Hematopoietic multipotent progenitor cell treated with erythropoietin and hydrocortisone succinate and interleukin-3 and kit ligand, for 8 days (in vitro differentiated cells): ENCODE results near the gene ST6GALNAC3.

Source experiments
- DNase-seq: peaks from one replicate; pipeline ENCODE4 v3.0.0-alpha.2; 2015

Gene ST6GALNAC3

DNA sequence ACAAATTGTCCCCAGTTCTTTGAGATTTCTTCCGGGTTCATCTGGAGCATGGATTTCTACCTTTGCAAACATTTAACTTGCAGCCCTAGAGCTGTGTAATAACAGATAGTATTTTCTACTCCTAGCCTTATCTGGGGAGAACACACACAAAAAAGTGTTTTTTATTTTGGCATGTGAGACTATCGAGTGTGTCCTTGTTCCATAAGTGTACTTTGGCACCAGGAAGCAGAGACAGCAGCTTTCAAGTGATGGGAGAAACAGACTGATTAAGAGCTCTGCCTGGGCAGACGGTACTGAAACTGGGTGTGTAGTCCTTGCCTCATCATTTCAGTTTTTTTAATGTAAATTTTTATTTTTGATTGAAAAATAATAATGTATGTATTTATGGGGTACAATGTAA is 297.4 kb downstream of the ST6GALNAC3 start:
- DNase-seq: no peak

DNA sequence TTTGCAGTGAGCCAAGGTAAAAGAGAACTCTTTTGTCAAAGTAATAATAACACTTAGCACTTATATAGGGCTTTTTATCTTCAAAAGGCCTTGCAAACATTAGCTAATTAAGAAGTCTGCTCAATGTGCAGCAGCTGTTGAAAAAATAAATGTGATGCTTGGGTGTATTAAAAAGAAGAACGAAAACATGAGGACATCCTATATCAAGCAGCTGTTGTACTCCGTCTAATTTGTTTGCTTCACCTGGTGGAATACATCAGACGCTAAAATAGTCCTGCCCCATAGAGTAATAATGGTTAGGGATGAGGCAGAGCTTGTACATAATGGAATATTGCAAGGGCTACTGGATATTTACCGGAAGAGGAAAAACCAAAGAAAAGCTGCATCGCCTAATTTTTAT is 299.5 kb downstream of the ST6GALNAC3 start:
- DNase-seq: no peak

DNA sequence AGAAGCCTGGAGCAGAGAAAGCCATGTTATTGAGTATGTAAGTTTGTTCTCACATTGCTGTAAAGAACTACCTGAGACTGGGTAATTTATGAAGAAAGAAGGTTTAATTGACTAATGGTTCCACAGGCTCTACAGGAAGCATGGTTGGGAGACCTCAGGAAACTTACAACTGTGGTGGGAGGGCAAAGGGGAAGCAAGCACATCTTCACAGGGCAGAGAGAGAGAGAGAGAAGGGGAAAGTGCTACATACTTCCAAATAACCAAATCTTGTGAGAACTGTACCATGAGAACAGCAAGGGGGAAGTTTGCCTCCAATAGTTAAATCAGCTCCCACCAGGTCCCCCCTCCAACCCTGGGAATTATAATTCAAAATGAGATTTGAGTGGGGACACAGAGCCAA is 302.7 kb downstream of the ST6GALNAC3 start:
- DNase-seq: no peak

DNA sequence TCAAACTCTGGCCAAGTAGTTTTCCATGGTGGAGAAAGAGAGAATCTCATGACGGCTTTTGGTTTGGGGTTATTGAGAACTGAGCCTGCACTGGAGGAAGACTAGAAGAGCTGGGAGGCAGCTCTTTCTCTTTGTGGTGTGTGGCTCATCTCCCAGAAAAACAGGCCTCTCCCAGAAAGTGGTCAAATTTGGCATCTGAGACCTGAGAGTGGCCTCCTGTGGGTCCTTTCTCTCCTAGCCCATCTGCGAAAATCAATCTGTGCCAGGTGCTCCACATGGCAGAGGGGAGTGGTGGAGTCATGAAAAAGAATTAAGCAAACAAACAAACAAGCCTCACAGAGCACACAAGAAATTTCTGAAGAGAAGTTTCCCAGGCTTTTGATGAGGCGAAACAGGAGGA is 305.0 kb downstream of the ST6GALNAC3 start:
- DNase-seq: no peak

DNA sequence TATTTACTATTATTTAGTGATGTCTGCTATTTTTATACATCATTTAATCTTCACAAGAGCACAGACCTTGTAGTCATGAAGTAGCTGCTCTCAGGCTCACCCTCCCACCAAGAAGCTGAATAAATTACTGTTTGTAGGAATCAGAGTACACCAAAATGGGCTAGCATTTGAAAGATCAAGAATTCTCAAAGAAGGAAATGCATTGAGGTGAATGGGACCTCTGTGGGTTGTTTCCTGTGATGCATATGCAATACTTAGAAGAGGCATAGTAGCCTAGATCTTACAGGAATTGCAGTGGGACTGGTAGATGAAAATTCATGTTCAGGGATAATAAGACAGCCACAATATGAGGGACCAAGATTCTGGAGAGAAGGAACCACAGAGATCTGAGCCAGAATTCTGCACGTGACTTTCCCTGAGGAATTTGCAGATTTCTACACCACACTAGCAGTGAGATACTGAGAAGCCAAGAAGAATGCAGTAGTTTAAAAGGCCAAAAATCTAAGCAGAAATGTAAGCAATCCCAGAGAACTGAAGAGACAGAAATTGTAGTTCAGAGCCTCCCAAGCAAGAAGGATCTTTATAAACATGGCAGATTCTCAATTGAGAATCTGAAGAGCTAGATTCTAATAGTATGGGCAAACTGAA is 307.0 kb downstream of the ST6GALNAC3 start:
- no peak for DNase-seq

DNA sequence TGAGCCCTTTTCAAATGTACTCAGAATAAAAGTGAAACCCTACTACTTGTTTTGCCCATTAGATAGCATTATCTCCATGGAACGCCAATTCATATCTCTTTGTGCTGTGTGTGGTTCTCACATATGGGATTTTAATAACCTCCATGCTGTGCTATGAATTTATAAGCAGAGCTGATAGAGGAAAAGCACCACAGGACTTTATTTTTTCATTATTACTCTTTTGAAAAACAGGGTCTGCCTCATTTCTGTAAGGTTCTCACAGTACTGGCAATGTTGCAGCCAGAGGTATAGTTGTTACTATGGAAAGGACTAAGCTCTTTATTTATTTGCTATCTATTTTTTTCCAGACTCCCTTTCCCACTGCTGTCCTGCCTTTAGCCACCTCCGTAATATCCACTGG is 313.7 kb downstream of the ST6GALNAC3 start:
- DNase-seq: no peak

DNA sequence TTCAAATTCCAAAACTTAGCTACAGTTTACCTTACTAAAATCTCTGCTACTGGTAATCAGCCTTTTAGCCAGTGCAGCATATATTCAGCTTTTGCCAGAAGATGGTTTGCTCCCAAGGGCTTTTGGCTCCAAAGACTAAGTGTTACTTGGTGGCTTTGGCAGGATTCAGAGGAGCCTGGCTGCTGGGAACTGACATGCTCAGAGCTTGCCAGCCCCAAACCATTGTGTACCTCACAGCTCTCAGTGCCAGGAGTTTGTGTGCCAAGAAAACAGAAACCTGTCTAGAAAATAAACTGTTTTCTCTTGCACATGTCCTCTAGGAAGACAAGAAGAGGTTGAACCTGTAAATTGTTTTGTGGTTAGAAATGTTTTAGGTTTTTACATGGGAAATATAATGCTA is 315.9 kb downstream of the ST6GALNAC3 start:
- no peak for DNase-seq

DNA sequence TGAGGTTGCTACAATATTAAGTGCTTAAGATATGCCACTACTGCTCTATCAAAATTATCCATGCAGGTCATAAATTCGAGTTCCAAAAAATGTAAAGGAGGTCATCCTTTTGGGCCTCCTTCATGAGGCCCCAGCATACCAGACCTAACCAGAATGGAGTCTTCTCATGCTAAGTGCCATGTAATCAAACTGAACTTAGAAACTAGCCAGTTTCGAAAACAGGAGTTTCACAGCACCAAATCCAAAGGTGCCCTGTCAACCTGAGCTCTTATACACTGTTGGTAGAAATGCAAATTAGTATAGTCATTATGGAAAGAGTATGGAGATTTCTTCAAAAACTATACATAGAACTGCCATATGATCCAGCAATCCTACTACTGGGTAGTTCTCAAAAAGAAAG is 320.5 kb downstream of the ST6GALNAC3 start:
- no peak for DNase-seq

DNA sequence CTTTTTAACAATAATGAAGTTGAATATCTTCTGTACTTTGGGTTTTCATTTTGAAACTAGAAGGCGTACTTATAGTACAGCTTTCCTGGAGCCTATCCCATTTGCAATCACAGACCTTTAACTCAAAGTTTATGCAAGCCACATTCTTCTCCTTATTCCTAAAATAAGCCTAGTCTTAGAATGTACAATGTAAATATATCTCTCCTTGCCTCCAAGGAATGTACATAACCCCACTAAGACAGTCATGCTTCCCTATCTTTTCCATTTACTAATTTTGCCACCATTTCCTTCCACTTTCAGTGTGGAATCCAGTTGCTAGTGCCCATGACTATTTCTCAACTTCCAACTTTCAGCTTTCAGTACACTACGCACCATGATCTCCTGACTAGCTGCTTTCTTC is 327.6 kb downstream of the ST6GALNAC3 start:
- no peak for DNase-seq

DNA sequence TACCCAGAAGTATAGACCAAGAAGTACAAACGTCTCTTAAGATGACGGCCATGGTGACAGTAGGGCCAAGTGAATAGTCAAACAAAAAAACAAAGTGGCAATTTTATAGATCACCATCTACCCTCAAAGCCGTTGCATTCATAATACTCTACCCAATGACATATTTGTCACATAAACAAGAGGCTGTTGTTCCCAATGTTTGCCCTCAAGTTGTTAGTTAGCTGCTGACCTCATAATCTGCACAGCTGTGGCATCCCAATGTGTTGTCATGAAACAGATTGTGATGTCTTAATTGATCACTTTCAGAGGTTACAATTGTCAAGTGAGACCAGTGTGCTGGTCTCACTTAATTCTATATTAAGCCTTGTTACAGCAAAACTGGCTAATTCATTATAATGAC is 333.8 kb downstream of the ST6GALNAC3 start:
- no peak for DNase-seq

DNA sequence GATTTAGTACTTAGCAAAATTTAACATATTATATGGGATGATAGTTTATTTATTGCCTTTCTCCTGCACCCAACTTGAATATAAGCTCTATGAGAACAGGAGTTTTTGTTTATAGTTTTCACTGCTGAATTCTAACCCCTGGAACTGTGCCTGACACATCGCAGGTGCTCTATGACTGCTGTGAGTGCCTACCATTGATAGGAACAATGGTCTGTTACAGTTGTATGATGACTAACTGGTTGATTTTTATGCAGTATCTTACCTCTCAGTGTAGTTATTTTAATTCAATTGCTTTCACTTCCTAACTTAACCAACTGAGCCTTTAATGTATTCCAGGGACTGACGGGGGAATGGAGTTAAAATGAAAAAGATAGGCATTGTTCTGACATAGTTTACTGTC is 336.0 kb downstream of the ST6GALNAC3 start:
- no peak for DNase-seq

DNA sequence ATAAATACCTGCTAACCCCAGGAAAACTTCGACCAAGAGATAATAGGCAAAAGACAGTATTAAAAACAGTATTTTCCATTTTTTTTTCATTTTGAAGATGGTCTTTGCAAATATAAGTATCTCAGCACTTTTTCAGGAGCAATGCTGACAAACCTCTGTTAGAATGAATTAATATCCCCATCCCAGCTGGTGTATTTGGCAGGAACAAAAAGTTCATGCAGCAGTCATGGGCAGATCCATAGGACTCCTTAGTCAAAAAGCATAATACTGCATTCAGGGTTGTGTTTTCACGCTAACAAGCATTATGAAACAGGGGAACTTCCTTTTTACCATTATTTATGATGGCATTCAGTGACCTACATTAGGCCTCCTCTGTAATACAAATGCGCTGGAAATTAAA is 344.0 kb downstream of the ST6GALNAC3 start:
- no peak for DNase-seq

DNA sequence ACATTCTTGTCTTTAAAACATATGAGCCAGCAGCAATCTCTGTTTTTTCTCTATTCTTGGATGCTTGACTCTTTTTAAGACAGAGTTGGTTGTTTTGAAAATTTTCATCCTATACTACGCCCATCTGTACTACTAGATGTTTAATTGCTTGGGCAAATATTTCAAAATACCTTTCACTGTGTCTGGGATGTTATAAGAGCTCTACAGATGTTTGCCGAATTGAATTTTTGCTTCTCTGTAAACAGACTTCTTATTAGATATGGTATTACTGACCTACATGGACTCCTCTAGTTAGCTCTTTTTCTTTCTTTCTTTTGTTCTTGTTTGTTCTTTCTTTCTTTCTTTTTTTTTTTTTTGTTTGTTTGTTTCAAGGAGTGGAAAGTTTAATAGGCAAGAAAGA is 345.1 kb downstream of the ST6GALNAC3 start:
- no peak for DNase-seq

DNA sequence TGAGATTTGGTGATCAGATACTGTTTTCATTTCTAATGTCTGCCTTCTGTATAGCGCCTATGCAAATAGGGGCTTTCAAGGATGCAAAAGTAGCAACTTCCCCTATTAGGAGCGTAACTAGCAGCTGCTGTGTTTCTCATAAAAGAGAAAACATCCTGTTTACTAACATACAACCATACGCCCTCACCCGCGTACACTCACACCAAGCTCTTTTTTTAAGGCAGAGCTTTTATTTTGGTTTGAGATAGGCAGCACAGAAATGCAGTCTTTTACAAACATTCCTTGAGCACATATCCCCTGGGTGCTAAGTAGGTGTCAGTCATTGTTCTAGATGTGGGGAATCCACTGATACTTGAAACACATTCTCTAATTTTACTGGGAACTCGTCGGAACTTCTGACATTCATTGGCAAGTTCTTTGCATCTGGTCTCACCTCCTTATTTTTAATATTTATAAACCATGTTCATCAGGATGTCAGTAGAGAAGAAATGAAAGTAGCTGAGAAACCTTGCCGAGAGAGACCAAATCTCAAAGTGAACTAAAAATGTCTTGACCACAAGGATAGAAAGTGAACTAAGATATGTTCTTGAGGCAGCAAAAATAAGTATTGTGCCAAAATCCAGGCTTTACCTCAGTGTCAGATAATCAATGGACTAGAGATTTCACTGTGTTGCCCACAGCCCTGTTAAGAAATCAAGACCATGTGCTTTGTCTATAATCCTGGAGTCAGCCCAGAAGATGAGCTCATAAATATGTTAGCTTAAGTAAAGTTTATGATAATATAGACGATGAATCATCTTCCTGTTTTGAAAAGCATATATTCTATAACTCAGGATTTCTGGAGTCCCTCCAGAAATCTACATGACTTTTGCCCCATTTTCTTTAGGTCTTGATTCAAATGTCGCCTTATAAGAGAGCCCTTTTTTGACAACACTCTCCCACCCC is 350.9 kb downstream of the ST6GALNAC3 start:
- DNase-seq: no peak

DNA sequence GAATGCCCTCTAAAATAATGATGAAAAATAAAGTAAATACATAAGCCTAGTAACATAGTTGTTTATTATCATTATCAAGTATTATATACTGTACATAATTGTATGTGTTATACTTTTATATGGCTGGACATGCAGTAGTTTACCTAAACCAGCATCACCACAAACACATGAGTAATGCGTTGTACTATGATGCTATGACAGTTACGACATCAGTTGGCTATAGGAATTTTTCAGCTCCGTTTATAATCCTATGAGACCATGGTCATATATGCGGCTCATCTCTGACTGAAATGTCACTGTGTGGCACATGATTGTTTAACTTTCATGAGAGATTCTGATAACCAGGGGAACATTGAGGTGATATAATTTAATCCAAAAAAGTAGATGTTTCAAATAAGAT is 352.1 kb downstream of the ST6GALNAC3 start:
- DNase-seq: no peak

DNA sequence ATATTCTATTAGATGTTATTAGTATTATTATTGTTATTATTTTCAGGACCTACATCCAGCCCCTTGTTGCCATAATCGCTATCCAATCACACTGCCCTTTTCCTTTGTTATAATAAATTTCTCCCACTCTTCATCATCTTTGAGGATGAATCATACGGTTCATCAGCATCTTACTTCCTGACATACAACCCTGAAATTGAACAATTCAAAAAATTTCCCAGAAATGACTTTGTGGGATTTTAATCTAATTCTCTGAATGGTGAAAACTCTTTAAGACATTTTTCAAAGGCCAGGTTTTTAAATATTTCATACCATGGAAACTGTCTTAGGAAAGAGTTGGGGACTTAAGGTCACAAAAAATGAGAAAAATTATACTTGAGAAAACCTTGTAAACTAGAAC is 353.5 kb downstream of the ST6GALNAC3 start:
- DNase-seq: no peak

DNA sequence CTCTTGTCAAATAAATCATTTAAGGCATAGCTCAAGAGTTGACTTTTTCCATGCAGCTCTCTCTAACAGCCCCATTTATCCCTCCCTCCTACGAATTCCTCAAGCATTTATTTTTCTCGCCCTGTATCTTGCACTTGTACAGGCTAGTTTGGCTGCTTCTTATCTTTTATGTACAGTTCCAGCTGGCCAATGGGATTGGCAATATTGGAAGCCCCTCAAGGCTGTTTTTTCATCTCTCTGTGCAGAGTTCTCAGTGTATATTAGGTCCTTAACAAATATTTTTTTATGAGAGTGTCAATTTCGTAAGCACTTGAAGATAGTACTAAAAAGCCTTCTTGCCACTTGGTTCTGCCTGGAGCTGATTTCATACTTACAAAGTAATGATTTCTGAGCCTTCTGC is 356.0 kb downstream of the ST6GALNAC3 start:
- DNase-seq: no peak

DNA sequence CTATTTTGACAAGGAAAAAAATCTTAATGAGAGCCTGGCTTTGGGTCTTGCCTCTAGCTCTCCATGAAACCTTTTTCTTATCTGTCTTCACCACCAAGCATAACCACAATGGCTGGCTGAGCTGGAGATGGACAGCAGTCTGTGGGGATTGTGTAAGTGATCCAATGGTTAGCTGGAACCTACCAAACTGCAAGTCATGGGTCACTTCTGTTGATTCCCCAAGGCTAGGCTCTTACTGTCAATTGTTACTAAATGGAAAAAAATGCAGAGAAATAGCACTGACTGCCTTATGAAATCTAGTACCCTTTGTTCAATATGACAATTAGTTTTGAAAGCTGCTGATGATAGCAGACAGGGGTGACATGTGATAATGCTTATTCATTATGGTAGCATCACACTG is 359.0 kb downstream of the ST6GALNAC3 start:
- DNase-seq: peak; percentile 16

DNA sequence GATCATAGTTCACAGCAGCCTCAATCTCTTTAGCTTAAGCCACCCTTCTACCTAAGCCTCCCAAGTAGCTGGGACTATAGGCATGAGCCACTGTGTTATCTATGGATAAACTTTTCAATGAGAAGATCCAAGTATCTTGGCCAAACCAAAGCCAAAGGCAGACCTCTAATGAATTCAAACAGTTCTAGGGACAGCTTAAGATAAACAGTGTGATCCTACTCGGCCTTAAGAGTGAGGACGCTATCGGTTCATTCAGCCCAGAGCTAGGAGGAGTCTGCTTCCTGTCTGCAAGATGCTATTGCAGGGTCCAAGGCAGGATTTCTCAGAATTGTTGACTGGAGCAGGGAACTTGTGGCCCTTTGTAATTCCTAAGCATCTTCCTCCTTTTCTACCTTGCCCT is 368.7 kb downstream of the ST6GALNAC3 start:
- DNase-seq: no peak

DNA sequence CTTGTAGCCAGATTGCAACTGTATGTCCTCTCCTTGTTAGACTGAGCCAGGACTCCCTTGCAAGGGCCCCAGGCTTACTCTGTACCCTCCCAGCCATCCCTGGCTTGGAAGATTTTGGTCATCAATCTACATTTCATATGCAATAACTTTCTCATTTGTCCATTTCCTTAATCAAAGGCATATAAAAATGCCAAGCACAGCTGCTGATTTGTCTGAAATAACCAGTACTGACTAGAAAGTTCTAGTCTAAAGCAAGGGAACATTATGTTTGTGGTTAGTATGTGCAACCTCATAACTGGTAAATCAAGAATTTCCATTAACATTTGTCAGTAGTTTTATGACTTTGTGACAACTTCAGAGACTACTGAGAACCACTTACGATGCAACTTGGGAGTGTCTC is 370.2 kb downstream of the ST6GALNAC3 start:
- DNase-seq: no peak

DNA sequence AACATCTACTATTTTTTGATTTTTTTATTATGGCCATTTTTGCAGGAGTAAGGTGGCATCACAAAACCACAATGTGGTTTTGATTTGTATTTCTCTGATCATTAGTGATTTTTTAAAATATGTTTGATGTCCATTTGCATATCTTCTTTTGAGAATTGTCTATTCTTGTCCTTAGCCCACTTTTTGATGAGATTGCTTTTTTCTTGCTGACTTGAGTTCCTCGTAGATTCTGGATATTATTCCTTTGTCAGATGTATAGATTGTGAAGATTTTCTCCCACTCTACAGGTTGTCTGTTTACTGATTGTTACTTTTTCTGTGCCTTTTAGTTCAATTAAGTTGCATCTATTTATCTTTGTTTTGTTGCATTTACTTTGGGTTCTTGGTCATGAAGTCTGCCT is 375.7 kb downstream of the ST6GALNAC3 start:
- no peak for DNase-seq

DNA sequence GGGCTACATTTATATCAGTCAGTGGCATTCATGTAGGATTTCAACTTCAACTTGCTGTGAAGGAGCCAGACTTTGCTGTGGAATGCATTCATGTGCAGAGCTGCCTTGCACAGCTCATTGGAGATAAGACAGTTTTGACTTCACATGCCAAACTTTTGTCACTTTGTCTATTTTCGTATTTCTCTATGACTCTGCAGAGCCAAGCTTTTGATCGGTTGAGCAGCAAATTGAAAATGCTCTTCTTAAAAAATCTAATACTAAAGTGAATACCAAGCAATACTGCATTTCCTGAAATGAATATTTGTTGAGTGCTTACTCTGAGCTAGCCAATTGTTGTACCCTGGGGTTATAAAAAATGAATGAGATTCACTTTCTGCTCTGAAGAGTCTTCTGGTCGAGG is 388.7 kb downstream of the ST6GALNAC3 start:
- no peak for DNase-seq

DNA sequence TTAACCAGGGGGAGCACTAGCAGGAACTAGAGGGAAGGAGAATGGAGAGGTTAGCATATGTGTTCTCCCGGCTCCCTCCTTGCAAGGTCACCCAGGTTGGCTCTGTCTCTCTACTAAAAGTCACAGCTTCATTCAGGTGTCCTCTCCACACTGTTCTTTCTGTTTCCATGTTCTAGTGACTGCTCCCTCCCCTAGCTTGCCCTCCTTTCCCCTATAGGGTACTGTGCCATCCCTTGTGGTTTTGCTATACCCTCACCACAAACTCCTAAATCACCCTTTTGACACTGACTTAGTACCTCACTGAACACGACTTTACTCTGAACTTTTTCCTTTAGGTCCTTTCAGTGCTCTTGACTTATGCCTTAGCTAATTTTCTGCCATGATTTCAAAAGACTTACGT is 389.3 kb downstream of the ST6GALNAC3 start:
- DNase-seq: no peak

DNA sequence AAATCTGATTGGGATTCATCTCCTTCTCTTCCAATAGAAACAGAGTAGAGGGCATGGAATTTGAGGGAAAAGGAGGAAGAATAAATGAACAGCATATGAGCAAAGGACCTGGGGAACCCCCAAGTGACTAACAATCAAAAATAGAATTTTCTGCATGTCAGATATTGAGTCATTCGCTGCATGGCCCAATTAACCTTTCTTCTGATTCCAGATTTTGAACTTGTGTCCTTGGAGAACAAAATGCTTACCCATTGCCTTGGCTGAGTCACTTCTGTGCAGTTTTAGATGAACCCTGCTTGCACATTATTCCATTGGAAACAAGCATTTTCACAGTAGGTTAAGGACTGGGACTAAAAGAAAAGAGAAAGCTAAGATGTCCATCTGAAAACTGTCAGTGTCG is 390.5 kb downstream of the ST6GALNAC3 start:
- no peak for DNase-seq

DNA sequence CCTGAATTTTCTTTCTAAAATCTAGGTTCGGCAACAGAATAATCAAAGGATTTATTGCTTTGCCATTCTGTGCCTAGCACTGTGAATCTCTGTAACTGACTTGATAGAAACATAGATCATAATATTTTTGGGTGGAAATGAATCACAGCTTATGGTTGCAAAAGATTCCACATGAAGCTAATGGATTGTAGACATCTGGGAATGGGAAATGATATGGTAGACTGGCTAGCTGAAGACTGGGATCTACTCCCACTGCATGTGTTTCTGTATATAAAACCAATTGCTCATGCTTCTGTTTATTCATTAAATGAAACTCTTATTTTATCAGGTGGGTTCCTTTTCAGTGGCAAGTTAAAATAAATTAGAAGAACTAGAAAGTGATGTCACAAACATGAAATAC is 395.6 kb downstream of the ST6GALNAC3 start:
- DNase-seq: no peak
